Glutamatergic neuron (in vitro differentiated cells): Measurements from ENCODE around the gene LRRN1. TPM values are rescaled to one million over a fixed set of nuclear protein-coding genes. Genes with fewer than 3 reads are reported as not detected.

Source experiments
- DNase-seq: peaks from one replicate; pipeline ENCODE4 v3.0.0; 2022
- H3K27ac Mint-ChIP-seq: one replicate; pipeline ENCODE4 v1.8.0; 2020; ENCODE audit warnings: mild to moderate bottlenecking, mixed read lengths, inconsistent platforms; ENCODE audit not compliant: unreplicated experiment
- H3K27me3 Mint-ChIP-seq: one replicate; pipeline ENCODE4 v1.8.0; 2020; ENCODE audit warnings: mild to moderate bottlenecking, moderate library complexity, mixed read lengths, inconsistent platforms; ENCODE audit not compliant: unreplicated experiment
- H3K36me3 Mint-ChIP-seq: one replicate; pipeline ENCODE4 v1.8.0; 2020; ENCODE audit warnings: mild to moderate bottlenecking, mixed read lengths, inconsistent platforms; ENCODE audit not compliant: unreplicated experiment
- H3K4me1 Mint-ChIP-seq: one replicate; pipeline ENCODE4 v1.8.0; 2020; ENCODE audit warnings: mild to moderate bottlenecking, low read depth, mixed read lengths, inconsistent platforms; ENCODE audit not compliant: unreplicated experiment
- H3K4me3 Mint-ChIP-seq: one replicate; pipeline ENCODE4 v1.8.0; 2020; ENCODE audit warnings: mild to moderate bottlenecking, mixed read lengths, inconsistent platforms; ENCODE audit not compliant: unreplicated experiment
- H3K9me3 Mint-ChIP-seq: one replicate; pipeline ENCODE4 v1.8.0; 2020; ENCODE audit warnings: mild to moderate bottlenecking, moderate library complexity, mixed read lengths, inconsistent platforms; ENCODE audit not compliant: unreplicated experiment
- total RNA-seq: library from RNA; stranded (reverse); fragmentation: NEBNext Ultra II Directional; extraction: Animal tissue kit (Norgen Biotek cat#: 25700); gene quantifications from one replicate; pipeline ENCODE4 v1.2.1, GENCODE V29; 2021; ENCODE audit not compliant: unreplicated experiment
- TF ChIP-seq, protein P1 (sequence below): fragments of 200-600 bp; sonication (generic); IDR thresholded peaks from one replicate; pipeline ENCODE4 v1.5.0; 2021; ENCODE audit not compliant: partially characterized antibody, unreplicated experiment

LRRN1 gene
- total RNA-seq, 1 donor from 2014 or later, result 127 TPM

DNA sequence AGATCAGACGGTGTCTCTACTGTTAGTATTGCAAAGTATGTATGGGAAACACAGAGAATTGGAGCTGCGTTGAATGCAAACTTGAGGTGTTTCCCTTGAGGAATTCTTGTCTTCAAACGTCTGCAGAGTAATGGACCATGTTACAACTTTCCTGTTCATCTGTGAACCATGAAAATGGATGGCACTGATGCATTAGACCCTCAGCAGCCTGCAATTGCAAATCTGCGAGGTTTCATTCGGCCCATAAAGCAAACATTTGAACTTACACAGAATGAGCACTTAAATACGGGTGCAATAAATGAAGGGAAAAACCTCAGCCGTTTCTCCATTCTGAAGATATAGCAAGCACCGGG is 49.7 kb downstream of the LRRN1 start:
- DNase-seq, result no peak
- Mint-ChIP-seq H3K36me3 (no peaks in the 10 kb centered on the region), H3K27ac (no peak overlapping the region), H3K4me1 (peaks cover 14% of the 10 kb centered on the region), H3K27me3 (peaks cover 2% of the 10 kb centered on the region), H3K4me3 (no peak overlapping the region), H3K9me3 (peaks cover 8% of the 10 kb centered on the region)
- TF ChIP-seq, protein P1, sequence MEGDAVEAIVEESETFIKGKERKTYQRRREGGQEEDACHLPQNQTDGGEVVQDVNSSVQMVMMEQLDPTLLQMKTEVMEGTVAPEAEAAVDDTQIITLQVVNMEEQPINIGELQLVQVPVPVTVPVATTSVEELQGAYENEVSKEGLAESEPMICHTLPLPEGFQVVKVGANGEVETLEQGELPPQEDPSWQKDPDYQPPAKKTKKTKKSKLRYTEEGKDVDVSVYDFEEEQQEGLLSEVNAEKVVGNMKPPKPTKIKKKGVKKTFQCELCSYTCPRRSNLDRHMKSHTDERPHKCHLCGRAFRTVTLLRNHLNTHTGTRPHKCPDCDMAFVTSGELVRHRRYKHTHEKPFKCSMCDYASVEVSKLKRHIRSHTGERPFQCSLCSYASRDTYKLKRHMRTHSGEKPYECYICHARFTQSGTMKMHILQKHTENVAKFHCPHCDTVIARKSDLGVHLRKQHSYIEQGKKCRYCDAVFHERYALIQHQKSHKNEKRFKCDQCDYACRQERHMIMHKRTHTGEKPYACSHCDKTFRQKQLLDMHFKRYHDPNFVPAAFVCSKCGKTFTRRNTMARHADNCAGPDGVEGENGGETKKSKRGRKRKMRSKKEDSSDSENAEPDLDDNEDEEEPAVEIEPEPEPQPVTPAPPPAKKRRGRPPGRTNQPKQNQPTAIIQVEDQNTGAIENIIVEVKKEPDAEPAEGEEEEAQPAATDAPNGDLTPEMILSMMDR, result no peak

DNA sequence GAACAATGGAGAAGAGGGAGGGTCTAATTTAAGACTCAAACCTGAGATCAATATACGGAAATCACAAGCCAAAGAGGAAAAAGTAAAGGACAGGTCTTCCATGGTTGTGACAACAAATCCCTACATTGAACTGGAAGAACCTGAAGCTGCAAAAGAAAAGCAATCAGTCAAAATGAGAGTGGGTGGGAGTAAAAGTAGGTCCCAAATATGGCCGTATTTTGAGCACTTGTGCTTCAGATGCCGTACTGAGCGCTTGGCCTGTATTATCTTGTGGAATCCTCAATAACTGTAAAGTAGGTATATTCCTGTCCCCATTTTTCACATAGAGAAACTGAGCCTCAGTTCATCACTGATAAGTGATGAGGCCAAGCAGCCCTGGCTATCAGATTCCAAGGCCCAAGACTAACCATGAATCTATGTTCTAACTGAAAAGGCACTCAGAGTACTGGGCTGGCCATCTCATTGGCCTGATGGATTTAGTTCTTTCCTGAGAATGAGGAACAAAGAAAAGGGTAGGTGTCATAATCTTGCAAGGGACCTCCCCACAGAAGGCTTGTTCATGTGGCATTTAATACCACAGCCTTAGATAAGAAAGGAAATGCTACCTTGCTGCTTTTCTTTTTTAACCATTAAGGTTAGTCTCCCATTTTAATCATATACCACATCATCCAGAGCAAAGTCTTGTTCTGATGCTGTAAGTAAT is 52.5 kb downstream of the LRRN1 start:
- Mint-ChIP-seq H3K4me1 (peaks cover 19% of the 10 kb centered on the region), H3K36me3 (no peaks in the 10 kb centered on the region), H3K9me3 (peaks cover 6% of the 10 kb centered on the region), H3K27ac (no peak overlapping the region), H3K27me3 (no peaks in the 10 kb centered on the region), H3K4me3 (no peak overlapping the region)
- TF ChIP-seq, protein P1, result no peak
- DNase-seq, result no peak

DNA sequence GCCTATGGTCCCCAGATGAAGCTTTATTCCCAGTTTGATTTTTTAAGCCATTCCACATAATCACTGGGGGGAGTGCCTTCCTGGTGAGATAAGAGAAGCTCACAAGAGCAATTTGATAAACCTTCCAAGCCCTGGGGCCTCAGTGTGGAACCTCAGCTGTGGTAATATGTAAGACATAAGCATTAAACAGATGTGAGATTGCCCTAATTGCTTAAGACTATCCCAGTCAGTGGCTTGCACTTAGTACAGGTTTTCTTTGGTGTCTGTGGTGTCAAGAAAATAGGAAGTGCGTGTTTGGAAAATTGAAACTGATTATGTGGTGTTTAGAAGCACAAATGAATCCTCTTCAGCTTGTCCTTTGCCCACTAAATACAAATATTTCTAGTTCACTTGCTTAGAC is 54.3 kb downstream of the LRRN1 start:
- H3K4me3 Mint-ChIP-seq, result peak overlapping the region; percentile 8
- DNase-seq, result no peak

DNA sequence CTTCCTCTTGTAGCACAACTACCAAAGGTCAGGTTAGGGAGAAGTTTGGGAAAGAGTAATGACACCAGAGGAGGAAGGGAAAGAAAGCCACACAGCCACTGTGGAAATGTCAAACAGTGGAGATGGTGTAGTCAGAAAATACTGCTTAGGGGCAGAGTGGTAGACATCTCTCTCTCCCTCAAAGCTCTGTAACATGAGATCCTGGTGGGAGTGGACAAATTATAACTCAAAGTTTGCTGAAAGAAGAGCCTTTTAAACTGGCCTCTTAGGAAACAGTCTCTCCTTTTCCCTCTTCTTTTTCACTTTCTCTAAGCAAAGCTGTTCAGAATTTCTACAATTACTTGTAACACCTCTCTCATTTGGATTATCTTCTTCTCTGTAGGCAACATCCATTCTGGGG is 55.8 kb downstream of the LRRN1 start:
- H3K36me3 Mint-ChIP-seq, result no peaks in the 10 kb centered on the region
- H3K4me1 Mint-ChIP-seq, result peaks cover 18% of the 10 kb centered on the region
- DNase-seq, result no peak
- no peak overlapping the region for H3K27ac Mint-ChIP-seq
- TF ChIP-seq, protein P1, result no peak
- H3K27me3 Mint-ChIP-seq, result no peaks in the 10 kb centered on the region
- H3K4me3 Mint-ChIP-seq, result no peak overlapping the region
- H3K9me3 Mint-ChIP-seq, result peaks cover 6% of the 10 kb centered on the region

More for the DNA sequence above, 54.3 kb downstream of the LRRN1 start:
- TF ChIP-seq, protein P1, result no peak
- H3K27ac Mint-ChIP-seq, result no peak overlapping the region
- peaks cover 19% of the 10 kb centered on the region for H3K4me1 Mint-ChIP-seq
- no peaks in the 10 kb centered on the region for H3K27me3 Mint-ChIP-seq
- H3K9me3 Mint-ChIP-seq, result peaks cover 6% of the 10 kb centered on the region
- H3K36me3 Mint-ChIP-seq, result no peaks in the 10 kb centered on the region

DNA sequence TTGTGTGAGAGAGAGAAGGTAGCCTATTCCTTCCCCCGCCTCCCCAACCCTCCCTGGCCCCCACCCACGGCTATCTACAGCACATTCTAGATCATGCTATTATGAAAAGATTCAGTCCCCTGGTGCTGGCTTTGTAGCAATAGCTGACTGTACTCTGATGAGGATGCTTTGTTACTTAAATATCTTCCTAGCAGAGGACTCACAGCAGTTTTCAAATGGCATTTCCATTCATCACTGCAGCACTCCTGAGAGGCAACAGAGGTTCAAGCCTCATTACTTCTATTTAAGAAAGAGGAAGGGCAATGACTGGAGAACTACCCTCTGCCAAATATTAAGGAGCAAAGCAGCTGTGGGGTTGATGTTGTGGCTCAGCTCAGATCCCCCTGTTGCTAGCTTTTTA is 61.0 kb downstream of the LRRN1 start:
- H3K4me3 Mint-ChIP-seq, result no peak overlapping the region
- no peaks in the 10 kb centered on the region for H3K27me3 Mint-ChIP-seq
- peaks cover 3% of the 10 kb centered on the region for H3K4me1 Mint-ChIP-seq
- TF ChIP-seq, protein P1, result no peak
- peaks cover 1% of the 10 kb centered on the region for H3K9me3 Mint-ChIP-seq
- H3K27ac Mint-ChIP-seq, result no peak overlapping the region
- peaks cover 6% of the 10 kb centered on the region for H3K36me3 Mint-ChIP-seq
- no peak for DNase-seq
